GM12872 (cell line): ENCODE measurements around the gene RPL39L.

Experiments used
- TF ChIP-seq, protein P1 (sequence below): IDR thresholded peaks from 3 replicates; pipeline ENCODE4 v1.5.1; 2011; ENCODE audit warnings: low read depth, mild to moderate bottlenecking, low read length, moderate library complexity; ENCODE audit not compliant: insufficient read depth

RPL39L gene

DNA sequence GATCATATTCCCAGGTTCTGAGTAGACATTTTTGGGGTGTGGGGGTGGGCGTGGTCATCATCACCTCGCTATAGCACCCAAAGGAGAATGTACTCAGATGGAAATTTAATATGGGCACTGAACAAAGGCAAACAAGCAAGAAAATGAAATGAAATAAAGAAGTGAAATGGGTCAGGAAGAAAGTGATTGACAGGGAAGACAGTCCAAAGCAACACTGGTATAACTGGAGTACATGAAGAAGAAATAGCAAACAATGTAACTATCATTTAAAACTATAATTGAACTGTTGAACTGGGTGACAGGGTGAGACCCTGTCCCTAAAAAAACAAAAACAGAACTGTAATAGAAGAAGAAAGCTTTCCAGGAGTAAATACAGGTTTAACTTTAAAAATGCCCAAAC, 24.8 kb downstream of the RPL39L start:
- TF ChIP-seq, protein P1, sequence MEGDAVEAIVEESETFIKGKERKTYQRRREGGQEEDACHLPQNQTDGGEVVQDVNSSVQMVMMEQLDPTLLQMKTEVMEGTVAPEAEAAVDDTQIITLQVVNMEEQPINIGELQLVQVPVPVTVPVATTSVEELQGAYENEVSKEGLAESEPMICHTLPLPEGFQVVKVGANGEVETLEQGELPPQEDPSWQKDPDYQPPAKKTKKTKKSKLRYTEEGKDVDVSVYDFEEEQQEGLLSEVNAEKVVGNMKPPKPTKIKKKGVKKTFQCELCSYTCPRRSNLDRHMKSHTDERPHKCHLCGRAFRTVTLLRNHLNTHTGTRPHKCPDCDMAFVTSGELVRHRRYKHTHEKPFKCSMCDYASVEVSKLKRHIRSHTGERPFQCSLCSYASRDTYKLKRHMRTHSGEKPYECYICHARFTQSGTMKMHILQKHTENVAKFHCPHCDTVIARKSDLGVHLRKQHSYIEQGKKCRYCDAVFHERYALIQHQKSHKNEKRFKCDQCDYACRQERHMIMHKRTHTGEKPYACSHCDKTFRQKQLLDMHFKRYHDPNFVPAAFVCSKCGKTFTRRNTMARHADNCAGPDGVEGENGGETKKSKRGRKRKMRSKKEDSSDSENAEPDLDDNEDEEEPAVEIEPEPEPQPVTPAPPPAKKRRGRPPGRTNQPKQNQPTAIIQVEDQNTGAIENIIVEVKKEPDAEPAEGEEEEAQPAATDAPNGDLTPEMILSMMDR, result no peak

DNA sequence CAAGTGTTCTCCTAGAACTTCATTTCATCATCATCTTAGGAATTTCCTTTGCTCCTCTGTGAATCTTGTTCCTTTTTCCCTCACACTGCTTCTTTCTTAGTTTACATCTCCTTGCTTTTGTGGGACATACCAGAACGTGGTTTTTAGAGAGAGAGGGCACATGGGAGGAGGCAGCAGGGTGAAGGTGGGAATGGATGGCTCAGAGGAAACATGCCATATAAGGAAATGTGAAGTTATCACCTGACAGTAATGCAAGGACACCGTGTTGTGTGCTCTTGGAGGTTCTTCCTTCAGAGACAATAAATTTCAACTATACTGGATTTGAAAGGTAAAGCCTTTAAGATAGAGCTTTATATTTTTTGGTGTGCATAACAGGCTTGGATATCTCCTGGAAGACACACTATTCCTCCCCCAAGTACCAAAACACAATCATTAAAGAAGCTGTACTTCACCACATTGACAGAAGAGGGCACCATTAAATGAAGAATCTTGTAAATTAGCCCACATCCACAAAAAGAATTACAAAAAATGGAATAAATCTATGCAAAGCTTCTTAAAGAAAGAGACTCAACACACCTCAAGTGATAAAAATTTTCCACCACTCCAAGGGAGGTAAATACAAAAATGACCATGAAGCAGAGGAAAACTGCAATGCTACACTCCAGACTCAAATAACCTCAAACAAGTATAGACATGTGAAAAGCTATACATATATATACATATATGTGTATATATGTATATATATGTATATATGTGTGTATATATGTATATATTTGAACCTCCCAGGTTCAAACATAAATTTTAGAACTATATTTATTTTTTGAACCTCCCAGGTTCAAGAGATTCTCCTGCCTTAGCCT, 26.1 kb downstream of the RPL39L start:
- TF ChIP-seq, protein P1, result peak; percentile 57; the same call in 2 of the 3 replicates

DNA sequence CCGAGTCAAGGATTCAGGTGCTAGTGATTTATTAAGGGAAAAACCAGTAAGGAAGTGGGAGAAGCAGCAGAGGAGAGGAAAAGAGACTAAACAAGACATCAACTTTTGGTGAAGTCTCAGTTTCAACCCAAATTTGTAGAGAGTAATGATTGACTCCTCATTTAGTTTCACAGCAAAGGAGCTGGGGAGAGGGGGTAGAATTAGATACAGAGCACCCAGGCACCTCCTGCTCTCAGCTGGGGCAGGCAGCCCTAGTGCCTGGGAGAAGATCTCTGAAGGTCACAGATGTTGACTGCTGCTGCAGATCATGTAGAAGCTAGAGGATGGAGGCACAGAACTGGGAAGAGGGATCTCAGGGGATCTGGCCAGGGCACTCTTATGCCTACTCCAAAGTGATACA, 29.1 kb downstream of the RPL39L start:
- TF ChIP-seq, protein P1, result no peak

DNA sequence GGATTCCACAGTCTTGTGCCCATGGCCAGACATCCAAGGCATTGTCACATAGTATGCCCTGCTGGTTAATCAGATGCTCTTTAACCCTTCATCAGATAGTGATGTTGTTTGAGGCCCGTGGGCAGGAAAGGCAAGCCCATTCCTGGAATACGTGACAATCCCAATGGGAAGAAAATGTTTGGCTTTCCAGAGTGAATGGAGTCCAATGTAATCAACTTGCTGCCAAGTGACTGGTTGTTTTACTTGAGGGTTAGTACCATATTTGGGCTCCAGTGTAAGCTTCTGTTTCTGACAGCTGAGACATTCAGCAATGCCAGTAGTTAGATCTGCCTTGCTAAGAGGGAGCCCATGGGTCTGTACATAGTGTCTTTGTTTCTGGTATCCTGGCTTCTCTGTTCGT, 31.3 kb downstream of the RPL39L start:
- TF ChIP-seq, protein P1, result no peak

DNA sequence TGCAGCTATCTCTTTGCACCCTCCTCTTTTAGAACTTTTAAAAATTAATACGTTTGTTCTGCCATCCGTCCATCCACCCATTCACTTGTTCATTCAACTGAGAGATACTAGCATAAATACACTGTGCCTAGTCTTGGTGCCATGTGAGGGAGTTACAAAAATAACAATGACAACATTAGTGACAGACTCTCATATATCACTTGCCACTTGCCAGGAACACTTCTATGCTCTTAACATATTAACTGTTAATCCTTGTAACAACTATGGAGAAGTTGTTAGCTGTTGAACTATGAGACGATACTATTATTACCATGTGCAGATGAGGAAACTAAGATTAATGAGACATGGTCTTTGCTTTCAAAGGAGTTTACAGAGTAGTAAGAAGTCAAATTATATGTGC, 33.6 kb downstream of the RPL39L start:
- TF ChIP-seq, protein P1, result no peak

DNA sequence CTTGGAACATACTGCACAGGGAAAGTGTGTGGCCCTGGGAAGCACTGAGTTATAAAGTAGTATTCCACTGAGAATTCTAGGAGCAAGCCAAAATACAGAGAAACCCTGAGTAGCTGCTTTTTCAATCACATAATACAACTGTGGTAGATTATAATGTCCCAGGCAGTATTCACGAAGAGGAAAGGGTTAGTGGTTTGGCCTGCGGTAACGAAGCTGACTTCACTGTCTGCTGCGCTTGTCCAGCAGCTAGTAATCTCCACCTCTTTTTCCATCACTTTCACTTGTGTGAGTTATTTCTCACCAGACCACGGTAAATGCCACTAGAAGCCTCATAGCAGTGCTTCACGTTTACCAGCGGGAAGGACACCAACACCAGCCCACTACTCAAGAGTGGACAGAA, 34.4 kb downstream of the RPL39L start:
- TF ChIP-seq, protein P1, result no peak

DNA sequence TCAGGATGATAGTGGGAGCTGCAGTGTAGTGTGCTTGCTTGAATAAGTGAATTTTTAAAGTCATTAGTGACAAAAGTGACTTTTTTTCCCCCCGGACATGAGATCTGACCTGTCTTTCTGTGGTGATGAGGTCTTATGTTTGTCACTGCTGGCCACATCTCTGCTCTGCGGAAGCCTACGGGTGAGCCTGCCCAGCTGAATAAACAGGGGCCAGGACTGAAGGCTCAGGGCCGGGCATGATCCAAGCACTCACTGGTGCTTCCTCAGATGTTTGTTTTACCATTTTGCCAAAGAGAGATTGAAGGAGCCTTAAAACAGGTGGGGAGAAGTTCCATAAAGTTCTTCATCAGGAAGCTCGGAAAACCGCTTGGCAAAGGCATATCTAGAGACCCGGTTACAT, 35.0 kb downstream of the RPL39L start:
- TF ChIP-seq, protein P1, result no peak
